GM10266 (cell line): Measurements from ENCODE around the gene PHF19.

Source experiments
- DNase-seq: peaks from one replicate; pipeline ENCODE4 v3.0.0; 2012; ENCODE audit errors: extremely low spot score
- CTCF ChIP-seq: IDR thresholded peaks from 2 replicates; pipeline ENCODE4 v1.5.1; 2012; ENCODE audit warnings: mild to moderate bottlenecking, low read depth; ENCODE audit not compliant: control insufficient read depth, insufficient read depth; ENCODE audit errors: missing control alignments

PHF19 gene

GRCh38 chr9:120910643-120911042 lies 33.7 kb upstream of the PHF19 start:
- DNase-seq, result no peak
- TF ChIP-seq CTCF, result no peak

- DNase-seq, result no peak
- TF ChIP-seq CTCF, result no peak
Observed at GRCh38 chr9:120909904-120910303, 32.9 kb upstream of the PHF19 start.

- no peak for DNase-seq
- no peak for TF ChIP-seq CTCF
Observed at GRCh38 chr9:120905315-120906164, 28.6 kb upstream of the PHF19 start.

GRCh38 chr9:120904978-120905301 lies 28.0 kb upstream of the PHF19 start:
- TF ChIP-seq CTCF, result no peak
- DNase-seq, result no peak

GRCh38 chr9:120904061-120904977 lies 27.3 kb upstream of the PHF19 start:
- DNase-seq, result no peak

More at GRCh38 chr9:120904061-120904977, 27.3 kb upstream of the PHF19 start:
- TF ChIP-seq CTCF, result no peak
